OCI-LY7 (cell line): ENCODE data around the gene WDFY2.

ENCODE experiments used
- EZH2phosphoT487 ChIP-seq: fragments of 200-600 bp; sonication (generic); IDR thresholded peaks from 2 replicates; pipeline ENCODE4 v1.6.1; 2018; ENCODE audit warnings: low read depth, borderline replicate concordance, mild to moderate bottlenecking, mixed run types, antibody characterized with exemption, low read length, moderate library complexity, mixed read lengths
- TF ChIP-seq, protein P1 (sequence below): fragments of 200-600 bp; sonication (generic); conservative IDR thresholded peaks from 2 replicates; pipeline ENCODE4 v1.5.1; 2014; ENCODE audit warnings: mild to moderate bottlenecking, antibody characterized with exemption, low read length, moderate library complexity, mixed read lengths

DNA sequence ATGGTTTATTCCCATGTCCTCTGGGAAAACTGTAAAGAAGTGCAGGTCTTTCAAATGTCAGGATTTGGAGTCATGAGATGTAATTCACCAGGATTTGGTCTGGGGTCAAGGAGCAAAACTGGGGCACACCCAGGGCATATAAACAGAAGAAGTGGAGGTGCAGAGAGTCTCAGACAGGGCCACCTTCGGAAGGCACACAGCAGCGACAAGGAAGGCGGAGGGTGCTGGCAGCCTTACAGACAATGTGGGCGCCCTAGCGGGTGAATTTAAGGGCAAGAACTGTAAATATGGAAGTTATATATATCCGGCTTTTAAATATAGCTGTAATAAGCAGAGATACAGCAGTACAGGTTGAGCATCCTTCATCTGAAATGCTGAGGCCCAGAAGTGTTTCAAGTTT, 188.5 kb downstream of the WDFY2 start:
- TF ChIP-seq, protein P1, sequence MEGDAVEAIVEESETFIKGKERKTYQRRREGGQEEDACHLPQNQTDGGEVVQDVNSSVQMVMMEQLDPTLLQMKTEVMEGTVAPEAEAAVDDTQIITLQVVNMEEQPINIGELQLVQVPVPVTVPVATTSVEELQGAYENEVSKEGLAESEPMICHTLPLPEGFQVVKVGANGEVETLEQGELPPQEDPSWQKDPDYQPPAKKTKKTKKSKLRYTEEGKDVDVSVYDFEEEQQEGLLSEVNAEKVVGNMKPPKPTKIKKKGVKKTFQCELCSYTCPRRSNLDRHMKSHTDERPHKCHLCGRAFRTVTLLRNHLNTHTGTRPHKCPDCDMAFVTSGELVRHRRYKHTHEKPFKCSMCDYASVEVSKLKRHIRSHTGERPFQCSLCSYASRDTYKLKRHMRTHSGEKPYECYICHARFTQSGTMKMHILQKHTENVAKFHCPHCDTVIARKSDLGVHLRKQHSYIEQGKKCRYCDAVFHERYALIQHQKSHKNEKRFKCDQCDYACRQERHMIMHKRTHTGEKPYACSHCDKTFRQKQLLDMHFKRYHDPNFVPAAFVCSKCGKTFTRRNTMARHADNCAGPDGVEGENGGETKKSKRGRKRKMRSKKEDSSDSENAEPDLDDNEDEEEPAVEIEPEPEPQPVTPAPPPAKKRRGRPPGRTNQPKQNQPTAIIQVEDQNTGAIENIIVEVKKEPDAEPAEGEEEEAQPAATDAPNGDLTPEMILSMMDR = no peak
- TF ChIP-seq EZH2phosphoT487 = no peak
